Mesothelial cell of epicardium (in vitro differentiated cells): ENCODE measurements around the gene ERC2. TPM values are rescaled to one million over a fixed set of nuclear protein-coding genes. Genes with fewer than 3 reads are reported as not detected.

Experiments used
- DNase-seq, 2 experiments: peaks; one replicate each; pipeline ENCODE4 v3.0.0; 2021; ENCODE audit warnings: low spot score in 2 of 2; ENCODE audit not compliant: unreplicated experiment in 2 of 2
- H3K27ac Mint-ChIP-seq: 2 replicates; pipeline ENCODE4 v1.8.0; 2021; ENCODE audit warnings: mixed read lengths
- H3K27me3 Mint-ChIP-seq: 2 replicates; pipeline ENCODE4 v1.8.0; 2021; ENCODE audit warnings: low read depth, mixed read lengths
- H3K36me3 Mint-ChIP-seq: 2 replicates; pipeline ENCODE4 v1.8.0; 2021; ENCODE audit warnings: mixed read lengths
- H3K4me1 Mint-ChIP-seq: 2 replicates; pipeline ENCODE4 v1.8.0; 2021; ENCODE audit warnings: mixed read lengths
- H3K4me3 Mint-ChIP-seq: 2 replicates; pipeline ENCODE4 v1.8.0; 2021; ENCODE audit warnings: mild to moderate bottlenecking, moderate library complexity, mixed read lengths
- H3K9me3 Mint-ChIP-seq: 2 replicates; pipeline ENCODE4 v1.8.0; 2021; ENCODE audit warnings: mixed read lengths
- CTCF ChIP-seq: fragments of 200-600 bp; sonication (generic); IDR thresholded peaks from one replicate; pipeline ENCODE4 v1.5.0; 2021; ENCODE audit warnings: antibody characterized with exemption; ENCODE audit not compliant: unreplicated experiment
- total RNA-seq: library from RNA; stranded (reverse); gene quantifications from 3 replicates; pipeline ENCODE4 v1.2.1, GENCODE V29; 2021

ERC2 gene
- total RNA-seq, 1 donor from 2014 or later, result 15.6 TPM

- no peak overlapping the region for H3K27ac Mint-ChIP-seq
- H3K4me3 Mint-ChIP-seq, result no peak overlapping the region
- no peak for DNase-seq
- H3K27me3 Mint-ChIP-seq, result no peaks in the 10 kb centered on the region
- TF ChIP-seq CTCF, result no peak
- peaks cover 11% of the 10 kb centered on the region for H3K9me3 Mint-ChIP-seq
- peaks cover 24% of the 10 kb centered on the region for H3K4me1 Mint-ChIP-seq
- H3K36me3 Mint-ChIP-seq, result peaks cover 7% of the 10 kb centered on the region
Measured at GRCh38 chr3:56207922-56208321, 260.3 kb downstream of the ERC2 start.

DNA sequence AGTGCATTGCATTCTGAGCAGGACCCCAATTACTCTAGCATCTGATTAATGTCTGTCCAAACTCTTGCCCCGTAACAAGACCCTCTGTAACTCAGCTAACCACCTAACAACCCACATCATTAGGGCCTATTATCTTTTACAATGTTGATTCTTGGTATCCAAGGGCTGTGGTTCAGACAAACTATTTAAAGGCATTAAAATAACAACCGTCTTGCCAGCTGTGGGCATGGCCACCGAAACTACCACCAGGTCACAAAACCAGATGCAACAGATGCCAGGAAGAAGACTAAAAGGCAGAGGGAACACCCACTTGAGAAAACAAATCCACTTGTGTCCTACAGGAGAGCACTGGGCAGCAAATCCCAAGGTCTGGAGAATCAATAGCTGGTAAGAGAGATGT is 262.9 kb downstream of the ERC2 start:
- Mint-ChIP-seq H3K4me3 (no peak overlapping the region), H3K27me3 (no peaks in the 10 kb centered on the region), H3K4me1 (peaks cover 26% of the 10 kb centered on the region), H3K27ac (no peak overlapping the region), H3K9me3 (no peaks in the 10 kb centered on the region), H3K36me3 (no peaks in the 10 kb centered on the region)
- no peak for DNase-seq
- TF ChIP-seq CTCF, result no peak

DNA sequence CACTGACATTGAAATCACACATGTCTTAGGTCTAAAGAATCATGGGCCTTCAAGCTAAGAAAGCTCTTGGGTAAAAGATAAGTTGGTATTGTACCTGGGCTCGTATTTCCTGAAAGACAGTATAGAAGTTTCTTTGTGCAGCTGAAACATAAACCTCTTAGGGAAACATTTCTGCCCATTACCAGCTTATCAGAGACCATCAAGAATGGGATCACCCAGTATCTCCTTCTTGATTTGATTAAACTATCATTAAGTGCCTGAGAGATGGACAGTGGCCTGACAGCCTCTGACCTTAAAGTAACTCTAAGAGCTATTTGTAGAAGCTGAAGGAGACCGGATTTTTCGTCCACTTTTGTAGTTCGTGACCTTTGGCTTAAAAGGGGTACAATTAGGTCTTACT is 265.3 kb downstream of the ERC2 start:
- no peak for DNase-seq

GRCh38 chr3:56201407-56201806 is 266.9 kb downstream of the ERC2 start:
- Mint-ChIP-seq H3K4me1 (peaks cover 24% of the 10 kb centered on the region), H3K27ac (no peak overlapping the region), H3K27me3 (peaks cover 8% of the 10 kb centered on the region)

More for the DNA sequence above, 265.3 kb downstream of the ERC2 start:
- Mint-ChIP-seq H3K4me1 (peaks cover 20% of the 10 kb centered on the region), H3K27me3 (peaks cover 8% of the 10 kb centered on the region), H3K4me3 (no peak overlapping the region), H3K9me3 (no peaks in the 10 kb centered on the region), H3K27ac (no peak overlapping the region), H3K36me3 (no peaks in the 10 kb centered on the region)
- no peak for TF ChIP-seq CTCF

GRCh38 chr3:56200251-56200650 is 268.0 kb downstream of the ERC2 start:
- no peak for DNase-seq
- H3K36me3 Mint-ChIP-seq, result no peaks in the 10 kb centered on the region
- no peaks in the 10 kb centered on the region for H3K9me3 Mint-ChIP-seq
- H3K27me3 Mint-ChIP-seq, result peaks cover 8% of the 10 kb centered on the region
- peaks cover 26% of the 10 kb centered on the region for H3K4me1 Mint-ChIP-seq
- peak overlapping the region; percentile 10 for H3K27ac Mint-ChIP-seq
- TF ChIP-seq CTCF, result no peak
- no peak overlapping the region for H3K4me3 Mint-ChIP-seq

More at GRCh38 chr3:56201407-56201806, 266.9 kb downstream of the ERC2 start:
- Mint-ChIP-seq H3K4me3 (no peak overlapping the region), H3K36me3 (no peaks in the 10 kb centered on the region), H3K9me3 (no peaks in the 10 kb centered on the region)
- DNase-seq, result no peak
- TF ChIP-seq CTCF, result no peak

- Mint-ChIP-seq H3K4me1 (peaks cover 23% of the 10 kb centered on the region), H3K4me3 (no peak overlapping the region), H3K27ac (no peak overlapping the region), H3K27me3 (peaks cover 8% of the 10 kb centered on the region), H3K36me3 (no peaks in the 10 kb centered on the region), H3K9me3 (no peaks in the 10 kb centered on the region)
- no peak for TF ChIP-seq CTCF
- no peak for DNase-seq
Measured at GRCh38 chr3:56197991-56198390, 270.3 kb downstream of the ERC2 start.
